HCT116 (cell line): ENCODE measurements around the gene YIPF3. TPM values are rescaled to one million over a fixed set of nuclear protein-coding genes. Genes with fewer than 3 reads are reported as not detected.

ENCODE experiments used
- ATAC-seq: fragments of 200-7000 bp; cut with Tn5 transposase; 2 replicates; pipeline ENCODE4 v1.9.1; 2020; ENCODE audit warnings: mild to moderate bottlenecking, moderate library complexity
- BruUV-seq: library from RNA; stranded (reverse); fragments of 400-500 nt; replicated peaks from 2 replicates; lab custom pipeline; 2021; lab: Mats Ljungman, UMichigan
- CTCF ChIA-PET: fragments of 300-600 bp; sonication (Branson Sonifier 250); formaldehyde crosslinking; loops from one replicate; lab custom pipeline; 2021; ENCODE audit warnings: antibody characterized with exemption; lab: Charles Lee
- POLR2A ChIA-PET: fragments of 300-600, 350-600 bp; sonication (Branson Sonifier 250); formaldehyde crosslinking; loops from one replicate; lab custom pipeline; 2021; ENCODE audit warnings: antibody characterized with exemption; lab: Charles Lee
- RAD21 ChIA-PET, 2 experiments: fragments of 300-600 bp; sonication (Branson Sonifier 250); formaldehyde crosslinking; loops; one replicate each; lab custom pipeline; 2023; ENCODE audit warnings: low total read pairs in 2 of 2; ENCODE audit not compliant: uncharacterized antibody in 2 of 2, unreplicated experiment in 2 of 2, low non-redundant PET in 1 of 2; lab: Charles Lee
- DNase-seq: peaks from one replicate; pipeline ENCODE4 v3.0.0-alpha.2; 2010; ENCODE audit warnings: low read depth, low spot score
- H2AFZ ChIP-seq: fragments of 200-600 bp; shearing (Covaris generic), sonication (generic); 2 replicates; pipeline ENCODE4 v1.6.1; 2017; ENCODE audit warnings: low read depth, mixed run types, mixed read lengths, antibody characterized with exemption, low read length; ENCODE audit not compliant: poor library complexity, severe bottlenecking
- H3K27ac ChIP-seq: 2 replicates; pipeline ENCODE4 v1.5.1; 2012; ENCODE audit warnings: low read depth, low read length
- H3K27me3 ChIP-seq: fragments of 200-600 bp; sonication (generic); 2 replicates; pipeline ENCODE4 v1.6.1; 2016; ENCODE audit warnings: mixed run types, low read length, mixed read lengths; ENCODE audit not compliant: insufficient read depth
- H3K36me3 ChIP-seq, 2 experiments: fragments of 200-500 bp in 1 of 2; fragments of 200-600 bp in 1 of 2; sonication (Bioruptor generic) in 1 of 2; sonication (generic) in 1 of 2; 2 replicates each; pipeline versions ENCODE4 v1.5.1 to v1.6.1; 2014 to 2016; ENCODE audit warnings: low read length in 2 of 2, inconsistent platforms in 1 of 2, mixed read lengths in 1 of 2, mixed run types in 1 of 2; ENCODE audit not compliant: insufficient read depth in 2 of 2, control insufficient read depth in 1 of 2
- H3K4me1 ChIP-seq, 2 experiments: fragments of 200-600 bp in 1 of 2; sonication (generic) in 1 of 2; 2 replicates each; pipeline versions ENCODE4 v1.5.1 to v1.6.1; 2012 to 2017; ENCODE audit warnings: low read length in 2 of 2, inconsistent platforms in 1 of 2, mild to moderate bottlenecking in 1 of 2, mixed read lengths in 1 of 2, mixed run types in 1 of 2, moderate library complexity in 1 of 2; ENCODE audit not compliant: insufficient read depth in 2 of 2, control insufficient read depth in 1 of 2
- H3K4me2 ChIP-seq: fragments of 200-600 bp; sonication (generic); 2 replicates; pipeline ENCODE4 v1.6.1; 2017; ENCODE audit warnings: mixed run types, low read length, mixed read lengths
- H3K4me3 ChIP-seq, 2 experiments: fragments of 200-600 bp in 1 of 2; sonication (generic) in 1 of 2; replicated peaks in 1 of 2; 2 replicates each; pipeline ENCODE4 v1.5.1; 2011 to 2016; ENCODE audit warnings: low read length in 2 of 2, control low read depth in 1 of 2, low read depth in 1 of 2, mild to moderate bottlenecking in 1 of 2, mixed read lengths in 1 of 2, mixed run types in 1 of 2
- H3K79me2 ChIP-seq: fragments of 200-600 bp; sonication (generic); 2 replicates; pipeline ENCODE4 v1.6.1; 2017; ENCODE audit warnings: mild to moderate bottlenecking, mixed run types, low read length, moderate library complexity, mixed read lengths; ENCODE audit not compliant: insufficient read depth
- H3K9ac ChIP-seq: fragments of 200-600 bp; sonication (generic); 2 replicates; pipeline ENCODE4 v1.6.1; 2016; ENCODE audit warnings: low read length, mixed read lengths
- H3K9me2 ChIP-seq: fragments of 200-600 bp; sonication (generic), shearing (Covaris generic); 2 replicates; pipeline ENCODE4 v1.6.1; 2017; ENCODE audit warnings: mixed run types, mild to moderate bottlenecking, moderate library complexity; ENCODE audit not compliant: insufficient read depth
- H3K9me3 ChIP-seq, 2 experiments: fragments of 200-500 bp in 1 of 2; fragments of 200-600 bp in 1 of 2; sonication (Bioruptor generic) in 1 of 2; sonication (generic) in 1 of 2; 2 replicates each; pipeline ENCODE4 v1.6.1; 2014 to 2017; ENCODE audit warnings: low read length in 2 of 2, mixed read lengths in 2 of 2, inconsistent platforms in 1 of 2, low read depth in 1 of 2, mild to moderate bottlenecking in 1 of 2, mixed run types in 1 of 2, moderate library complexity in 1 of 2; ENCODE audit not compliant: control insufficient read depth in 1 of 2, insufficient read depth in 1 of 2
- H4K20me1 ChIP-seq: fragments of 200-600 bp; sonication (generic), shearing (Covaris generic); 2 replicates; pipeline ENCODE4 v1.6.1; 2017; ENCODE audit warnings: mixed run types, mild to moderate bottlenecking, moderate library complexity; ENCODE audit not compliant: insufficient read depth
- FOSL1 ChIP-seq: IDR thresholded peaks from 2 replicates; pipeline ENCODE4 v1.6.1; 2012; ENCODE audit warnings: low read depth
- POLR2A ChIP-seq: IDR thresholded peaks from 2 replicates; pipeline ENCODE4 v1.7.0; 2011; ENCODE audit warnings: borderline replicate concordance; ENCODE audit not compliant: insufficient read depth, insufficient read length; ENCODE audit errors: extremely low read depth
- POLR2AphosphoS5 ChIP-seq: IDR thresholded peaks from 2 replicates; pipeline ENCODE4 v1.6.1; 2011; ENCODE audit warnings: mild to moderate bottlenecking, low read depth, low read length, moderate library complexity
- RAD21 ChIP-seq: IDR thresholded peaks from 2 replicates; pipeline ENCODE4 v1.6.1; 2012; ENCODE audit warnings: low read depth, mild to moderate bottlenecking
- SIN3A ChIP-seq: IDR thresholded peaks from 2 replicates; pipeline ENCODE4 v1.6.1; 2012; ENCODE audit warnings: low read depth
- SP1 ChIP-seq: IDR thresholded peaks from 2 replicates; pipeline ENCODE4 v1.6.1; 2012; ENCODE audit warnings: low read depth
- TCF7L2 ChIP-seq: IDR thresholded peaks from 2 replicates; pipeline ENCODE4 v1.7.0; 2011; ENCODE audit warnings: borderline replicate concordance, inconsistent platforms; ENCODE audit not compliant: insufficient read depth, insufficient read length; ENCODE audit errors: extremely low read depth
- YY1 ChIP-seq: IDR thresholded peaks from 2 replicates; pipeline ENCODE4 v1.6.1; 2011; ENCODE audit warnings: low read length, low read depth, moderate library complexity, mild to moderate bottlenecking; ENCODE audit not compliant: insufficient replicate concordance; ENCODE audit errors: extremely low read depth
- ZFX ChIP-seq: fragments of 450-650 bp; IDR thresholded peaks from 2 replicates; pipeline ENCODE4 v1.6.1; 2017
- ZNF274 ChIP-seq: fragments of 200-500 bp; sonication (Bioruptor generic); IDR thresholded peaks from 2 replicates; pipeline ENCODE4 v1.6.1; 2014; ENCODE audit warnings: mild to moderate bottlenecking, low read depth, low read length, inconsistent platforms
- intact Hi-C: fragments of 100-400 bp; cut with micrococcal nuclease; formaldehyde crosslinking; loops from 2 replicates; pipeline ENCODE4 v1.10.0; 2022
- total RNA-seq: library from RNA; stranded (reverse); gene quantifications from one replicate; pipeline ENCODE4 v1.2.1, GENCODE V29; 2021; ENCODE audit not compliant: unreplicated experiment
- TF ChIP-seq, protein P1 (sequence below): IDR thresholded peaks from 2 replicates; pipeline ENCODE4 v1.6.1; 2011; ENCODE audit warnings: mild to moderate bottlenecking, low read length, moderate library complexity; ENCODE audit not compliant: insufficient replicate concordance; ENCODE audit errors: extremely low read depth
- TF ChIP-seq, protein P2 (sequence below): IDR thresholded peaks from 2 replicates; pipeline ENCODE4 v1.6.1; 2012
- TF ChIP-seq, protein P3 (sequence below): IDR thresholded peaks from 2 replicates; pipeline ENCODE4 v1.6.1; 2012; ENCODE audit warnings: low read depth

The YIPF3 gene
- total RNA-seq, 1 experiment from 2014 or later: 84.5 TPM

DNA sequence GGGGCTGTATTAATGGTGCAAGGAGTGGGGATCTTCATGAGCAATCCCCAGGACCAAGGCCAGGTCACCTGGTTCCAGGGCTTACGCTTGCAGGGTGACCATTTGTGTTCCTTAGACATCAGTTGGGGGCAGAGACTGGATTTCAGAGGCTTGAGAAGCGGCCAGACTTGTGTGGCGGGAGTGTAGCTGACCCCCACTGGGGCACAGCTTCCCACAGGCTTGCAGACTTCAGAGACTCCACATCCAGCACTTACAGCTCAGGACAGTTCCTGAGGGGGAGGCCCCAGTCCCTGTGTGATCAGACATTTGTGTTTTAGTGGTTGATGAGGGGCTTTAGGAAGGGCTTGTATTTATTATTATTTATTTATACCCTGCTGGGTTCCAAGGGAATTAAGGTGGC lies 24.1 kb downstream of the YIPF3 start (continued):
- TF ChIP-seq, protein P1, sequence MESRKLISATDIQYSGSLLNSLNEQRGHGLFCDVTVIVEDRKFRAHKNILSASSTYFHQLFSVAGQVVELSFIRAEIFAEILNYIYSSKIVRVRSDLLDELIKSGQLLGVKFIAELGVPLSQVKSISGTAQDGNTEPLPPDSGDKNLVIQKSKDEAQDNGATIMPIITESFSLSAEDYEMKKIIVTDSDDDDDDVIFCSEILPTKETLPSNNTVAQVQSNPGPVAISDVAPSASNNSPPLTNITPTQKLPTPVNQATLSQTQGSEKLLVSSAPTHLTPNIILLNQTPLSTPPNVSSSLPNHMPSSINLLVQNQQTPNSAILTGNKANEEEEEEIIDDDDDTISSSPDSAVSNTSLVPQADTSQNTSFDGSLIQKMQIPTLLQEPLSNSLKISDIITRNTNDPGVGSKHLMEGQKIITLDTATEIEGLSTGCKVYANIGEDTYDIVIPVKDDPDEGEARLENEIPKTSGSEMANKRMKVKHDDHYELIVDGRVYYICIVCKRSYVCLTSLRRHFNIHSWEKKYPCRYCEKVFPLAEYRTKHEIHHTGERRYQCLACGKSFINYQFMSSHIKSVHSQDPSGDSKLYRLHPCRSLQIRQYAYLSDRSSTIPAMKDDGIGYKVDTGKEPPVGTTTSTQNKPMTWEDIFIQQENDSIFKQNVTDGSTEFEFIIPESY: no peak
- TF ChIP-seq POLR2A (no peak), POLR2AphosphoS5 (no peak), ZFX (no peak), TCF7L2 (no peak), YY1 (no peak), FOSL1 (no peak)
- TF ChIP-seq, protein P2, sequence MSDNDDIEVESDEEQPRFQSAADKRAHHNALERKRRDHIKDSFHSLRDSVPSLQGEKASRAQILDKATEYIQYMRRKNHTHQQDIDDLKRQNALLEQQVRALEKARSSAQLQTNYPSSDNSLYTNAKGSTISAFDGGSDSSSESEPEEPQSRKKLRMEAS: no peak

DNA sequence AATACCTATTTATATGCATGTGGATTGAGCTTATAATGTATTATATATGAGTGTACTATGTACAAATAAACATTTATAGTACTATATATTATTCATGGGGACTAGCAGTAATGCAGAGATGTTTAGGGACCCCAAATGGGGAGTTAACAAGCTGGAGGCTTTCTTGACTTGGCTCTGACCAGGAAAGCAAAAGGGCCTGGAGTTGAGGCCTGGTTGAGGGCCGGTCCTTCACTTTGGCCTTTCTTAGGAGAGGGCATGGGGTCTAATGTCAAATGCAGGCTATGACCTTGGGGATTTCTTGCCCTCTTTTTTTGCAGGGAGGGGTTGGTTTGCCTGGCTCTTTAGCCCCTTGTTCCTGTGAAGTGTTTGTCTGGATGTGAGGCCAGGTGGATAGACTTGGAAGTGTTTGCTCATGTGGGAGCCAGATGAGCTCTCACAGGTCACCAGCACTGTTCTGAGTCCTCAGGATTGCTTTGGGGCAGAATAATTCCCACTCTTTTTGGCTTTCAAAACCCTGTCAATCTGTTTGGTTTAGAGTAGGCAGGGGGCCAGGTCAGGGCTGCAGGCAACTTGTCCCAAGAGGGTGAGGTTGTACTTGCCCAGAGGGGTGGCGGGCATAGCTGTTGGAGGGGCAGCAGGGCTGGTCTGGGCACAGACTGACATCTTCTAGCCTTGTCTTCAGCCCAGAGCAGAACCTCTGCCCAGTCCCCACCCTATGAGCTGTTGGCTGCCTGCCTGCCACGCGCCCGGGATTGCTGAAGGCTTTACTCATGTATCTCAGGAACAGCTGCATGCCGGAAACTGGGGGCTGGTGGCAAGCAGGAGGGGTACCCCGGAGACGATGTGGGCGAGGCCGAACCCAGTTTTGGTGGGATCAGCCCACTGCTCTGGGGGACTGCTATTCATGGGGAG lies 24.7 kb downstream of the YIPF3 start:
- DNase-seq: no peak
- Histone ChIP-seq H3K36me3 (no peaks in the 10 kb centered on the region; a peak in 1 of 4 replicates), H4K20me1 (no peaks in the 10 kb centered on the region), H3K4me2 (peak overlapping the region; percentile 45), H3K27me3 (no peaks in the 10 kb centered on the region), H3K27ac (no peak overlapping the region), H3K79me2 (peaks cover 53% of the 10 kb centered on the region), H3K9me3 (no peaks in the 10 kb centered on the region), H3K4me3 (no peak overlapping the region), H3K9ac (0 out of 2 replicates have a peak overlapping the region, but pooled peaks have one; percentile 14), H2AFZ (no peak overlapping the region), H3K9me2 (no peaks in the 10 kb centered on the region), H3K4me1 (peaks cover 25 to 50% of the 10 kb centered on the region in 2 experiments)
- ChIA-PET CTCF (interaction anchor here (1.7 to 2.0 kb wide), 2 partner anchors 14 to 35 kb away, joined by 6 to 7 read pairs; no protein-coding TSS in a partner anchor), RAD21 (interaction anchor here in 1 of 2 experiments (0.5 kb wide), 1 partner anchor 529 kb away, joined by 6 read pairs; no protein-coding TSS in a partner anchor), POLR2A (interaction anchor here (0.6 to 0.7 kb wide), 2 partner anchors 14 to 18 kb away, joined by 3 read pairs; partner anchors contain the start of gene LRRC73)
- ATAC-seq: no peak
- BruUV-seq: no TSS peak
- intact Hi-C loops: no loop called here
- TF ChIP-seq SP1: no peak
- no peak for TF ChIP-seq SIN3A
- TF ChIP-seq, protein P3, sequence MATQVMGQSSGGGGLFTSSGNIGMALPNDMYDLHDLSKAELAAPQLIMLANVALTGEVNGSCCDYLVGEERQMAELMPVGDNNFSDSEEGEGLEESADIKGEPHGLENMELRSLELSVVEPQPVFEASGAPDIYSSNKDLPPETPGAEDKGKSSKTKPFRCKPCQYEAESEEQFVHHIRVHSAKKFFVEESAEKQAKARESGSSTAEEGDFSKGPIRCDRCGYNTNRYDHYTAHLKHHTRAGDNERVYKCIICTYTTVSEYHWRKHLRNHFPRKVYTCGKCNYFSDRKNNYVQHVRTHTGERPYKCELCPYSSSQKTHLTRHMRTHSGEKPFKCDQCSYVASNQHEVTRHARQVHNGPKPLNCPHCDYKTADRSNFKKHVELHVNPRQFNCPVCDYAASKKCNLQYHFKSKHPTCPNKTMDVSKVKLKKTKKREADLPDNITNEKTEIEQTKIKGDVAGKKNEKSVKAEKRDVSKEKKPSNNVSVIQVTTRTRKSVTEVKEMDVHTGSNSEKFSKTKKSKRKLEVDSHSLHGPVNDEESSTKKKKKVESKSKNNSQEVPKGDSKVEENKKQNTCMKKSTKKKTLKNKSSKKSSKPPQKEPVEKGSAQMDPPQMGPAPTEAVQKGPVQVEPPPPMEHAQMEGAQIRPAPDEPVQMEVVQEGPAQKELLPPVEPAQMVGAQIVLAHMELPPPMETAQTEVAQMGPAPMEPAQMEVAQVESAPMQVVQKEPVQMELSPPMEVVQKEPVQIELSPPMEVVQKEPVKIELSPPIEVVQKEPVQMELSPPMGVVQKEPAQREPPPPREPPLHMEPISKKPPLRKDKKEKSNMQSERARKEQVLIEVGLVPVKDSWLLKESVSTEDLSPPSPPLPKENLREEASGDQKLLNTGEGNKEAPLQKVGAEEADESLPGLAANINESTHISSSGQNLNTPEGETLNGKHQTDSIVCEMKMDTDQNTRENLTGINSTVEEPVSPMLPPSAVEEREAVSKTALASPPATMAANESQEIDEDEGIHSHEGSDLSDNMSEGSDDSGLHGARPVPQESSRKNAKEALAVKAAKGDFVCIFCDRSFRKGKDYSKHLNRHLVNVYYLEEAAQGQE: no peak
- no peak for TF ChIP-seq TCF7L2
- TF ChIP-seq POLR2AphosphoS5: no peak
- TF ChIP-seq RAD21: no peak
- no peak for TF ChIP-seq ZFX
- TF ChIP-seq, protein P1: no peak
- TF ChIP-seq ZNF274: no peak
